ENCODE data around the gene LMCD1.

LMCD1 gene

DNA sequence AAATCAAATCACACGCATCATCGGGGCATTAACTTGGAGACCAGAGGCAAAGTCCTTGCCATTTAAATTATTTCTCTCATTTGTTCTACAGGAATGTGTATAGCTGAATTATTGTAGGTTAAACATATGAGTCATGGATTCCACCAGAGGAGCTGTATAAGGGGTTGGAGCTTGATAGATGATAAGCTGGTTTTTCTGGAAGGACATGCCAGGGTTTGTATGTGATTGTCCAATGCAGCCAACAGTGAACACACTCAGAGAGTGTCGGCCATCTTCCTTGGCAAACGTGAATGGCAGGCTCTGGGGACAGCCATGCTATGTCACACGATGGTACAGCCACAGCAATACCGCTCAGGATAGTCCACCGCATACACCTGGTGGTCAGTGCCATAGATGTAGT, 117.9 kb downstream of the LMCD1 start:
- no peak for DNase-seq (ENCODE audit: low read depth in 2 of 2)

DNA sequence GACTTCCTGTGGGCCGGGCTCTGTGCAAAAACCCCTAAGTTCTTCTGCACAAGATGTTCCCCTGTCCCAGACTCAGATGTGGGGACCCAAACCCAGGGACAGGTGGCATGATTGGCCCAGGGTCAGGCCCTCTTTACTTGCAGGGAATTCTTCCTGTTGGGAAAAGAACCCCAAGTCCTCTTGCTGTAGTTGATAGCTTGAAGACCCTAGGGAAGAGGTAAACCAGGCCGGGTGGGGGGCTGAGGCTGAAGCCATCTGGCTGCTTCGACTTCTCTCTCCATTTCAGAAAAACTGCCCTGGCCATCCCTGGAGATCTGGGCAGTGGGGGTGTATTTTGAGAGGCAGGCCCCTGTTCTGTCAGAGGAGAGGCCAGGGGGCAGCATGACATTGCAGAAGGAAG, 119.5 kb downstream of the LMCD1 start:
- no peak for DNase-seq (ENCODE audit: low read depth in 2 of 2)

DNA sequence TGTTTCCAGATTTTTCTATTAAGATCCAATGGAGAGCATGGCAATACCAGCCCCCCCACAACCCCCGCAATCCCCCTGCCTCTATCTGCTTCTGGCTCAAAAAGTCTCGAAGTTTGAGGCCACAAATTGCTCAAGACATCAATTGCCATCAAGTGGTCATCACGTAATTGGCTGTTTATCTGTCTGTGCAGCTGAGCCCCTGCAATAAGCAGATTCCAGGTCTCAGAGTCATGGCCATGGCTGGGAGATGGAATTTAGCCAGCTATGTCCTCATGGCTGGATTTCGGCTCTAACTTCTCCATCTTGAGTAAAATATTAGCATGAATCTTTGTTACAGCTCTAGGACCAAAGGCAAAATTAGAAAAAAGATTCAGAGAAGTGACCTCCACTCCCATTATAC, 120.2 kb downstream of the LMCD1 start:
- no peak for DNase-seq (ENCODE audit: low read depth in 2 of 2)

DNA sequence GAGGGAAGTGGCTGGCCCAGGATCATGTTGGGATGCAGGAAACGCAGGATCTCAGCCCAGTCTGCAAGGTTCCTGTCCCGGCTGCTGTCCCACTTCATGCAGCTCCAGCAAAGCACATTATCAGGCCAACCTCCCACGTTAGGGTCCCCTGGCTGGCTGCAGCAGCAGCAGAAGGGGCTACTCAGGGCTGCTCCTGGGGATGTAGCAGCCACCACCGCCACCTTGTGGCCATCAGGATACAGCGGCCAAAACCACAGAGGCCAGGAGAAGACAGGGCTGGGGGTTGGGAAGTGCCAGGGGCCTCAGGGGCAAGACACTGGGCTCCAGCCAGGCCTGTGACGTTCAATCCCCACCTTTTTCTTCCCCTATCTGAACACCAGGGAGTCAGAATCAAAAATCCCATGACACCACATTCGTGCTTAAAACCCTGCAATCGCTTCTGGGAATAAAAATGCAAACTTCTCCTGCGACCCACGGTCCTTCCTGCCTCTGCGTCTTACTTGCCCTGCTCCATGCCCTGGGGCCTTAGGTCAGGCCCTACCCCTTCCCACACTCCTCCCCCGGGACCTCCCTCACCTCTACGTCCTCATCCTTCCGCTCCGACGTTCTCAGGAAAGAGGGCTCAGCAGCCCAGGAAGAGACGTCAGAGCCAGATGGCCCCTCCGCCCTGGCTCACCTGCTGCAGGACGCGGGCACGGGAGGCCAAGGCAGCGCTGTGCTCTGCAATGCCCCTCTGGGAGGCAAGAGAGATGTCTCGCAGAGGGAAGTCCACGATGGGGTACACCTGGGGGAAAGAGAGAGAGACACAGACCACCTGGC, 121.5 kb downstream of the LMCD1 start:
- no peak for DNase-seq (ENCODE audit: low read depth in 2 of 2)

DNA sequence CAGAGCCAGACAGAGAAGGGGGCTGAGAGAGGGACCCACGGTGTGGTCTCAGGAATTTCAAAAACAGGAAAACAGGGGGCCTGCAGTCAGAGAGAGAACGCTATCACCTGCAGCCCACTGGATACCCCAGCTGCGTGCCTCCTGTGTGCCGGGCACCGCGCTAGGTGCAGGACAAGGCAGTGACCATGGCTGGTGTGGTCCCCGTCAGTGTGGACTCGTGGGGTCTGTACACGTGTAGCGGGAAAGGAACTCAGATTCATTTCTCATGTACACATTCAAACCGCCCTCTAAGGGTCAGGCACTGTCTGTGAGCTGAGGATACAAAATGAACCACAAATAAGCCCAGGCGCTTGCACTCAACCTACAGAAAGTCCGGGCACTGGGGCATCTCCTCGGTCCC, 122.1 kb downstream of the LMCD1 start:
- no peak for DNase-seq (ENCODE audit: low read depth in 2 of 2)

All from activated CD4-positive, alpha-beta T cell treated with anti-CD3 and anti-CD28 coated beads for 24 hours (primary cell).